Endothelial cell of umbilical vein (primary cell): Measurements from ENCODE around the gene TMEM107.

ENCODE experiments used
- POLR2A ChIP-seq: IDR thresholded peaks from 2 replicates; pipeline ENCODE4 v1.6.1; 2012; ENCODE audit warnings: low read depth, mild to moderate bottlenecking, control low read depth, low read length
- POLR2AphosphoS5 ChIP-seq: IDR thresholded peaks from 2 replicates; pipeline ENCODE4 v1.6.1; 2012; ENCODE audit warnings: low read depth, mild to moderate bottlenecking, control low read depth, low read length, moderate library complexity; ENCODE audit not compliant: insufficient read depth
- TF ChIP-seq, protein P1 (sequence below), 2 donors: IDR thresholded peaks; 1 replicate in 1 of 2; 2 replicates in 1 of 2; pipeline ENCODE4 v1.5.1; 2011; ENCODE audit warnings: low read length in 2 of 2, mild to moderate bottlenecking in 2 of 2, moderate library complexity in 2 of 2, control low read depth in 1 of 2, inconsistent platforms in 1 of 2, low read depth in 1 of 2; ENCODE audit not compliant: insufficient read depth in 1 of 2; ENCODE audit errors: extremely low read depth in 1 of 2
- TF ChIP-seq, protein P2 (sequence below): IDR thresholded peaks from 2 replicates; pipeline ENCODE4 v1.6.1; 2011; ENCODE audit not compliant: insufficient read depth, insufficient read length

DNA sequence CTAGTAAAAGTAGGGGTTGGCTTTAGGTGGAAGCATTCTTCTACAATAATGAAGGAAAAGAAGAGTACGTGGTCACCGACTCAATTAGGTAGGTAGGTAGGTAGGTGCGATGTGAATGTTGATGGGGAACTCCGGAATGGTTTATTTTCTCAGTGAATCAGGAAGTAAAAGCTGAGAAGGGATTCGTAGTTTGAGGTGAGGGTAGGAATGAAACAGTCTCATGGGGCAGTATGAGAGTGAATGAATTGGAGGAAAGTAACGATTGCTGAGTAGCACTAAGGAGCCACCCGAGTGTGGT, 37.9 kb downstream of the TMEM107 start:
- TF ChIP-seq POLR2A (no peak), POLR2AphosphoS5 (no peak)
- TF ChIP-seq, protein P1, sequence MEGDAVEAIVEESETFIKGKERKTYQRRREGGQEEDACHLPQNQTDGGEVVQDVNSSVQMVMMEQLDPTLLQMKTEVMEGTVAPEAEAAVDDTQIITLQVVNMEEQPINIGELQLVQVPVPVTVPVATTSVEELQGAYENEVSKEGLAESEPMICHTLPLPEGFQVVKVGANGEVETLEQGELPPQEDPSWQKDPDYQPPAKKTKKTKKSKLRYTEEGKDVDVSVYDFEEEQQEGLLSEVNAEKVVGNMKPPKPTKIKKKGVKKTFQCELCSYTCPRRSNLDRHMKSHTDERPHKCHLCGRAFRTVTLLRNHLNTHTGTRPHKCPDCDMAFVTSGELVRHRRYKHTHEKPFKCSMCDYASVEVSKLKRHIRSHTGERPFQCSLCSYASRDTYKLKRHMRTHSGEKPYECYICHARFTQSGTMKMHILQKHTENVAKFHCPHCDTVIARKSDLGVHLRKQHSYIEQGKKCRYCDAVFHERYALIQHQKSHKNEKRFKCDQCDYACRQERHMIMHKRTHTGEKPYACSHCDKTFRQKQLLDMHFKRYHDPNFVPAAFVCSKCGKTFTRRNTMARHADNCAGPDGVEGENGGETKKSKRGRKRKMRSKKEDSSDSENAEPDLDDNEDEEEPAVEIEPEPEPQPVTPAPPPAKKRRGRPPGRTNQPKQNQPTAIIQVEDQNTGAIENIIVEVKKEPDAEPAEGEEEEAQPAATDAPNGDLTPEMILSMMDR (IDR thresholded peaks at IDR 0.05; ENCODE audit: extremely low read depth in 1 of 2, insufficient read depth in 1 of 2, low read depth in 1 of 2, low read length in 2 of 2) = no peak
- TF ChIP-seq, protein P2, sequence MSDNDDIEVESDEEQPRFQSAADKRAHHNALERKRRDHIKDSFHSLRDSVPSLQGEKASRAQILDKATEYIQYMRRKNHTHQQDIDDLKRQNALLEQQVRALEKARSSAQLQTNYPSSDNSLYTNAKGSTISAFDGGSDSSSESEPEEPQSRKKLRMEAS = no peak
